Measurements from ENCODE around the gene BTBD10. TPM values are rescaled to one million over a fixed set of nuclear protein-coding genes. Genes with fewer than 3 reads are reported as not detected.

The BTBD10 gene
- total RNA-seq, 1 donor from 2014 or later: 82.2 TPM

- no peak overlapping the region for H3K27ac Mint-ChIP-seq (ENCODE audit: unreplicated experiment)
- H3K27me3 Mint-ChIP-seq (ENCODE audit: unreplicated experiment): no peaks in the 10 kb centered on the region
- no peak overlapping the region for H3K4me3 Mint-ChIP-seq (ENCODE audit: unreplicated experiment)
- TF ChIP-seq CTCF (IDR thresholded peaks at IDR 0.05; ENCODE audit: unreplicated experiment): no peak
- peaks cover 8% of the 10 kb centered on the region for H3K4me1 Mint-ChIP-seq (ENCODE audit: unreplicated experiment)
- DNase-seq (ENCODE audit: low spot score): no peak
- peaks cover 16% of the 10 kb centered on the region for H3K36me3 Mint-ChIP-seq (ENCODE audit: low read depth, unreplicated experiment)
- H3K9me3 Mint-ChIP-seq (ENCODE audit: unreplicated experiment): no peaks in the 10 kb centered on the region
Measured at GRCh38 chr11:13434247-13435205, 28.5 kb downstream of the BTBD10 start.

- DNase-seq (ENCODE audit: low spot score): no peak
- no peaks in the 10 kb centered on the region for H3K9me3 Mint-ChIP-seq (ENCODE audit: unreplicated experiment)
- no peak for TF ChIP-seq CTCF (IDR thresholded peaks at IDR 0.05; ENCODE audit: unreplicated experiment)
- peaks cover 23% of the 10 kb centered on the region for H3K36me3 Mint-ChIP-seq (ENCODE audit: low read depth, unreplicated experiment)
- H3K27ac Mint-ChIP-seq (ENCODE audit: unreplicated experiment): no peak overlapping the region
- peaks cover 8% of the 10 kb centered on the region for H3K4me1 Mint-ChIP-seq (ENCODE audit: unreplicated experiment)
- no peaks in the 10 kb centered on the region for H3K27me3 Mint-ChIP-seq (ENCODE audit: unreplicated experiment)
- H3K4me3 Mint-ChIP-seq (ENCODE audit: unreplicated experiment): no peak overlapping the region
Measured at GRCh38 chr11:13433437-13433836, 29.6 kb downstream of the BTBD10 start.

- Mint-ChIP-seq H3K4me3 (ENCODE audit: unreplicated experiment) (no peak overlapping the region), H3K9me3 (ENCODE audit: unreplicated experiment) (no peaks in the 10 kb centered on the region), H3K4me1 (ENCODE audit: unreplicated experiment) (peaks cover 7% of the 10 kb centered on the region), H3K36me3 (ENCODE audit: low read depth, unreplicated experiment) (peaks cover 35% of the 10 kb centered on the region), H3K27me3 (ENCODE audit: unreplicated experiment) (no peaks in the 10 kb centered on the region), H3K27ac (ENCODE audit: unreplicated experiment) (no peak overlapping the region)
- no peak for TF ChIP-seq CTCF (IDR thresholded peaks at IDR 0.05; ENCODE audit: unreplicated experiment)
- DNase-seq (ENCODE audit: low spot score): no peak
Measured at GRCh38 chr11:13429836-13430235, 33.2 kb downstream of the BTBD10 start.

- Mint-ChIP-seq H3K4me1 (ENCODE audit: unreplicated experiment) (peaks cover 6% of the 10 kb centered on the region), H3K4me3 (ENCODE audit: unreplicated experiment) (no peak overlapping the region), H3K27ac (ENCODE audit: unreplicated experiment) (no peak overlapping the region), H3K27me3 (ENCODE audit: unreplicated experiment) (no peaks in the 10 kb centered on the region), H3K36me3 (ENCODE audit: low read depth, unreplicated experiment) (peaks cover 35% of the 10 kb centered on the region), H3K9me3 (ENCODE audit: unreplicated experiment) (no peaks in the 10 kb centered on the region)
- no peak for TF ChIP-seq CTCF (IDR thresholded peaks at IDR 0.05; ENCODE audit: unreplicated experiment)
- no peak for DNase-seq (ENCODE audit: low spot score)
Measured at GRCh38 chr11:13429288-13429687, 33.7 kb downstream of the BTBD10 start.

- no peaks in the 10 kb centered on the region for H3K9me3 Mint-ChIP-seq (ENCODE audit: unreplicated experiment)
- H3K27ac Mint-ChIP-seq (ENCODE audit: unreplicated experiment): no peak overlapping the region
- TF ChIP-seq CTCF (IDR thresholded peaks at IDR 0.05; ENCODE audit: unreplicated experiment): no peak
- no peaks in the 10 kb centered on the region for H3K27me3 Mint-ChIP-seq (ENCODE audit: unreplicated experiment)
- H3K4me1 Mint-ChIP-seq (ENCODE audit: unreplicated experiment): peaks cover 6% of the 10 kb centered on the region
- DNase-seq (ENCODE audit: low spot score): no peak
- H3K36me3 Mint-ChIP-seq (ENCODE audit: low read depth, unreplicated experiment): peaks cover 35% of the 10 kb centered on the region
- no peak overlapping the region for H3K4me3 Mint-ChIP-seq (ENCODE audit: unreplicated experiment)
Measured at GRCh38 chr11:13427440-13427839, 35.6 kb downstream of the BTBD10 start.
